Mesenteric fat pad (tissue), 1 donor: ENCODE measurements around the gene PARVA. TPM values are rescaled to one million over a fixed set of nuclear protein-coding genes. Genes with fewer than 3 reads are reported as not detected.

Source experiments
- DNase-seq: peaks from one replicate; pipeline ENCODE4 v3.0.0-alpha.2; 2020; ENCODE audit warnings: low spot score
- total RNA-seq: library from RNA; stranded (reverse); fragmentation: NEBNext Ultra II Directional; extraction: Animal tissue kit (Norgen Biotek cat#: 25700); gene quantifications from one replicate; pipeline ENCODE4 v1.2.1, GENCODE V29; 2021
- donor health status: DM: yes; HTN: yes; CAD: no.

PARVA gene
- total RNA-seq, 1 donor from 2014 or later: 223 TPM

GRCh38 chr11:12430954-12431595, 53.7 kb downstream of the PARVA start:
- DNase-seq: no peak

DNA sequence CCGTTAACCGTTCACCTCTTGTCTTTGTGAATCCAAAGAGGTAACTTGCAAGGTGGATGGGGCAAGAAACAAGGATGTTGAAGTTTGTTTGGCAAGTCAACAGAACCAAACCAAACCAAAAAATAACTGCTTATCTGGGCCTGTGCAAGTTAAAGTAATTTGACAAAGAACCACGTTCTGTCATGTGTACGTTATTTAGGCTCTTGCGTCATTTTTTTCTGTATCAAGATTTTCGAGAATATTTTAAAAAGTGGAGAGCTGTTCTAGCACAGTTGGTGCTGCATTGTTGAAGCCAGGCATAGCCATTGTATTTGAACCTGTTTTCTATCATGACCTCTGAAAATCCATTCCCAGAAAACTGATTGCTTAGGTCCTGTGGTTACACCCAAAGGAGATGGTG, 55.1 kb downstream of the PARVA start:
- DNase-seq: no peak

GRCh38 chr11:12433121-12433520, 55.8 kb downstream of the PARVA start:
- DNase-seq: no peak

DNA sequence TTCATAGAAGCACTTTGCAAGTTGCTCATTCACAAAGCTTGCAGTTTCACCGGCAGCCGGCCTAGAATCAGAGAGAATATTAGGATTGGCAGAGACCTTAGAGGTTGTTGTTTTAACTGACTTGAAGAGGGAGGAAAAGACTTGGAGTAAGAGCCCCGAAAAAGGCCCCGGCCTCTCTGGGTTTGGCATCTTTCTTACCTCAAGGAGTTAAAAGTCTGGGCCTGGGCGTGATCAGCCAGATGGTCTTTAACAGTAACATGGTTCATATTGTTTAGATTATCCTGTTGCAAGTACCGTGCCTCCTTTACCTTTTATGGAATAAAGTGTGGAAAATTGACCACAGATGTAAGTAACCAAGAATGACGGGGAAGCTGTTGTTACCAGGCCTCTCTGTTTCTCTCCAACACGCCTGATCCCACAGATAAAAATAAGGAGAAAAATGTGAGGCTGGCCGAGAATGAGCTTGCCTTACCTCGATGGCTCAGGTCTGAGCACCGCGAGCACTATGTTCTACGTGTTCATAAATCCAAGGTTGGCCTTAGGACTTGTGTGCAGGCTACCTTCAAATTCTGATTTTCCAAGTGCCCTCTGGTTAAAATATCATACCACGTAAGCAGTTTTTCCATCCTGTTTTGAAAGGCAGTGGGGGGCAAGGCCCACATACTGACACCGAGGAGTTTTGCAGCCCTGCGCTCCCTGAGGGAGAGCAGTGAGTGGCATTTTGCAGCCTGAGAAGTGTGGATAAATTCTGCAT, 56.4 kb downstream of the PARVA start:
- DNase-seq: no peak

- DNase-seq: no peak
These were observed 56.9 kb downstream of the PARVA start for GRCh38 chr11:12434325-12434654.

GRCh38 chr11:12435264-12435663, 57.9 kb downstream of the PARVA start:
- DNase-seq: no peak

- DNase-seq: no peak
These were observed 58.9 kb downstream of the PARVA start for GRCh38 chr11:12436266-12436665.

- no peak for DNase-seq
These were observed 60.9 kb downstream of the PARVA start for GRCh38 chr11:12438291-12438690.

- no peak for DNase-seq
These were observed 62.2 kb downstream of the PARVA start for GRCh38 chr11:12439615-12440014.

GRCh38 chr11:12440565-12440964, 63.2 kb downstream of the PARVA start:
- DNase-seq: no peak

- no peak for DNase-seq
These were observed 64.0 kb downstream of the PARVA start for GRCh38 chr11:12441231-12441861.

DNA sequence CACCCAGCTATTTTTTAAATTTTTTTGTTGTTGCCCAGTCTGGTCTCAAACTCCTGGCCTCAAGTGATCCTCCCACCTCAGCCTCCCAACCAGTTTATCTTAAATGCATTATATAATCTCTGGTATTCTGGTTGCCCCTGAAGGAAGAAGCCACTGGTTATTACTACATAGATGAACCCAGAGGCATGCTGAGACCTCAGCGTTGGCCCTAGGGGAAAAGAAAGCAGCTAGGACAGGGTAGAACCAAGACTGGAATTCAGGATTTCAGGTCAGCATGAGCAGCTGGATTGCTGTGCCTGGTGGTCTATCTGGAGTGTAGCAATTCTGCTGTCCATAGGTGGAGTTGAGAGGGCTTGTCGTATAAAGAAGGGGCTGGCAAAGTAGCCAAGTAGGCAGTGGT, 67.2 kb downstream of the PARVA start:
- DNase-seq: no peak

- DNase-seq: no peak
These were observed 67.6 kb downstream of the PARVA start for GRCh38 chr11:12445001-12445400.

DNA sequence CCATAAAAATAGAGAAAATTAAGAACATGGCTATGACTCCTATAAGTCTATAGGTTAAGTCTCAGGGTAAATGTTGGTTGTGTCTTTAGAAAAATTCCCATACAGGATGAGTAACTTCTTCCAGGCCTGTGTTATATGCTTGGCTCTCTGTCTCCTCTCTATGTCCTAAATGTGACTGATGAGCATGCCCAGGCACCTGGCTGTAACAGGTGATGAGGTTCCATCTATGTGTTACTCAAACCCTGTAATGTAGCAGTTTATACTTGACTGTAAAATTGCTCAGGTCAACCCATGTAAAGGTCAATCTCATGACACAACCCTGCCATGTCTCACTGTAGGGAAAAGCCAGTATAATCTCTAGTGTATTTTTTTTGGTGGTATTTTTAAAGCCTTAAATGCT, 69.5 kb downstream of the PARVA start:
- no peak for DNase-seq

DNA sequence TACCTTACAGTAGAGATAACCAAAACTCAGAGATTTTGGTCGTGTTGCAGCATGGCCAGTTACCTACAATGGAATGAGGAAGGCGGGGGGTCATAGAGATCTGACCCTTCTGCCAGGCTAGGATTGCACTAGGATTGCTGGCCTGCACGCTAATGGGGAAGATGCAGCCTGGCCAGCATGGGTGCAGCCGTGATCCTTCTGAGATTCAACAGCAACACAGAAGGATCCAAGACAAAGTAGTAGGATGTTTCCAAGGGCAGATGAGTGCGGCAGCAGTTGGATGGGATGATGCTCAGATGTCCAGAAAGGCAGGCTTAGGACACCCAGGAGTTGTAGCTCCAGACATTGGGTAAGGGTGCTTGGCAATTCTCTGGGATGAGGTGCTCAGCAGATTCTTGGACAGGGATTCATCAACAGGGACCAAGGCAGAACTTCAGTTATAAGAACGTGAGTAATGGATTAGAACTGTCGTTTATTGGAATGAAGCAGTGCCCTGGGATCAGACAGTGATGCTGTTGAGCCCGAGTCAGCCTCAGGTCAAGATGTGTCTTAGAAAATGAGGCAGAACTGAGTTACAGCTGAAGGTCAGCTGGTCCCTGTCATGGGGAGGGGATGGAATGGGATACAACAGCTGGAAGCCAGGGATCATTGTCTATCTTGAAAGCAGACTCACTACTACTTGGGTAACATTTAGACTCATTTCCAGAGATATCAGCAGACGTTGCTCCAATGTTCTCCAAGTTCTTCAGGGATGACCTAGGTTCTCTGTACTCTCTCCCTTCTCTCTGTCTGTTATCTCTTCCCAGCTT, 71.0 kb downstream of the PARVA start:
- DNase-seq: no peak

GRCh38 chr11:12449961-12450715, 72.8 kb downstream of the PARVA start:
- DNase-seq: no peak

DNA sequence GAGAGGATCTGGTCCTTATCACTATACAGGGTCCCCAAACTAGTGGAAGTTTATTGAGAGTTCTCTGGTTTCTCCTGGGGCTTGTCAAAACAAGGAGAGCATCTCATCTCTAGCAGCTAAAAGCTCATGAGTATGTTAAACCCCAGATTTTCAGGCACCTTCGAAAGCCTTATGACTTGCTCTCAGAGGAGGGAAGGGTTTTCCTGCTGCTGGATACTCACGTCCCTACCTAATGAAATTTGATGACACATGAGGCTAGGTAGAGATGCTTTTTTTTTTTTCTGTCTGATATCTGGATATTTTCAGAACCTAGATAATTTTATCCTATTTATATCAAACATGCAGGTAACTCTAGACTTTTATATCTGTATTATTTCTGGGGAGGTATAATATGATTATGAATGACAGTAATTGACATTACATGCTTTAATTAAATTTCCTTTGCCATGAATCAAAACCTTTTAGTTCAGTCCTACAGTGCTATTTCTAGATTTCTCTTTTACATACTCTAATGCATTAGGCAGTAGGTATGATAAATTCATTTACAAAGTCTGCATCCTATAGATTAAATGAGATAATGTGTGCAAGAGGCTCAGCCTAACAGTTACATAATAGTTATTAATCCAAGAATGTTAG, 73.9 kb downstream of the PARVA start:
- DNase-seq: no peak

DNA sequence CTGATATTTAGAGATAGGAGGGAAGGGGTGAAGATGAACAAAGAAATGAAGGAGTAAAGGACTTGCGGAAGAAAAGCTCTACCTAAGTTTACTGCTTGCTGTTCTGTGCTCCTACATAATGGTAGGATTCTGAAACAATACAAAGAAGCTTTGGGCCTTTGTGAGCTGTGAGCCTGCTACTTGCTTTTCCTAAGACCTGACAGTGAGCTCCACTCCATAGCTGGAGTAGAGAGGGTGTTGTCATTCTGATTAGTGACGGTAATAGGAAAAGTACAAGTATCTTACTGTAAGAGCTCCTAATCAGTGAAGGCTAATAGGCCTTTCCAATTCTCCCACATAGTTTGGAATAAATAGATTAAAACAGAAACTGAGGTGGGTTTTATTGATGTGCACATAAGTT, 75.9 kb downstream of the PARVA start:
- no peak for DNase-seq

DNA sequence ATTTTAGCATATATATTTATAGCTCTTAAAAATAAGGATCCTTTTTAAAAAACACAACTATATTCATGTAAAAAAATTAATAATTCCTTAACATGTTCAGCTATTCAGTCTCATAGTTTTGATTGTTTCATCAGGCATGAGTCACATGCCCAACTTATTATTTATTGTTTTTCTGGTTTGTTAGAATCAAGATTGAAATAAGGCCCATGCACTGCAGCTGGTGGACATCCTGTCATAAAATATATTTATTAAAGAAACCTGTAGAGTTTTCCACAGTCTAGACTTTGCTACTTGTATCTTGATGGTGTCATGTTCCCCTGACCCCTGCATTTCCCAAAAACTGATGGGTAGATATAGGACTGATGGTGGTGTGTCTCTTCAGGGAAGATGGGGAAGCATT, 77.4 kb downstream of the PARVA start:
- no peak for DNase-seq

DNA sequence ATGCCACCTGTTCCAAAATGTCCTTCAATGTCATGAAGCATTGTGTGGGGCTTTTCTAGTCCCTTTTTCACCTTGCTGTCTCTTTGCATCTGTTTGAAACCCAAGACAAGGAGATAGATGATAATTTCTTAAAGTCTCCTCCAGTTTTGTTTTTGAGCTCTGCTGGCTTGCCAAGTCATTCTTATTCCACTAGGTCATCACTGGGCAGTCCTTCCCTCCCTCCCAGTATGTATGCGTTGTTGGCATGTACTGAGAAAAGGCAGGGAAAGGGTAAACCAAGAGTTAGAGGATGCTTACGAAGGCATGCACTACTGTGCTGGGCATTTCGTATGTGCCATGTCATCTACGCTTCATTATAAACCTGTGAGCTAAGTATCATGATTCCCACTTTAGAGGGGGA, 78.6 kb downstream of the PARVA start:
- no peak for DNase-seq
